C4-2B (cell line): ENCODE data around the gene GAS7.

Experiments
- CTCF ChIP-seq: fragments of 450-650 bp; conservative IDR thresholded peaks from 2 replicates; pipeline ENCODE4 v1.5.1; 2017; ENCODE audit warnings: mild to moderate bottlenecking
- ZFX ChIP-seq: fragments of 450-650 bp; IDR thresholded peaks from 2 replicates; pipeline ENCODE4 v1.6.1; 2017

DNA sequence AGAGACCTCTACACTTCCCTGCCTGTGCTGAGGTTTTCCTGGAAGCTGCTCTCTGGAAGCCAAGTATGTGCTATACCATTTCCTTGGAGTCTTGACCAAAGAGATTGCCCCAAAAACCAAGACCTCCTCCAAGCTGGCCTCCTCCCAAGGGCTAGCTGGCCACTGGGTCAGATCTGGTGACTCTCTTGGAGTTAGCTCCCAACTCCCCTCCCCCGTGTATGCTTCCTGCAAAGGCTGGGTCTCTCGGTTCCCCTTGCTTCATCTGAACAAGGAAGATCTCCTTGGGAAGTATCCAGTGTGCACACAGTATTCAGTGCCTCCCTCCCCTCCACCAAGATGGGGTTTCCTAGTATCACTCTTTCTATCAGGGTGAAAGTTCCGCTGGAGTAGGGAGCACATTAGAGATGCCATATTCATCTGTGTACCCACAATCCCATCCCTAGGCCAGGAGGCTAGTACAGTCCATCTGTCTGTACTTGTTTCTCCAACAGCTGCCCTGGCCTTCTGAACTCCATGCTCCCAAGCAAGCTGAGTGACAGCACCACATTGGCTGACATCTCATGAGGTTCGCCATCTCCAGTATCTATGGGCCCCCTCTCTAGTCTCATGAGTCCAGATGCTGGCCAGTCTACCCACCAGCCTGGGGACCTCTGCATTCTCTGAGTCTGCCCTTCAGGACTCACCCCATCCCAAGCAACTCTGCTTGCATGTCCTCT, 3.2 kb downstream of the GAS7 start:
- TF ChIP-seq CTCF (no peak), ZFX (no peak)
